Measurements from ENCODE around the gene PRRG2.

Gene PRRG2

DNA sequence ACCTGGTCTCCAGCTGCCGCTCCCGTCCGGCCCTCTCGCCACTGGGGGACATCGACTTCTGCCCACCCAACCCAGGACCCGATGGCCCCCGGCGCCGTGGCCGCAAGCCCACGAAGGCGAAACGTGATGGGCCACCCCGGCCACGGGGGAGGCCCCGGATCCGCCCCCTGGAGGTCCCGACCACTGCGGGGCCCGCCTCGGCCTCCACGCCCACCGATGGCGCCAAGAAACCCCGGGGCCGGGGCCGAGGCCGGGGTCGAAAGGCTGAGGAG lies 16.5 kb downstream of the PRRG2 start:
- no peak overlapping the region for H3K4me3 ChIP-seq (ENCODE audit: low read depth, low read length)
- DNase-seq, result no peak
- no peak overlapping the region for H3K27ac ChIP-seq
- in situ Hi-C loops (cut with HindIII; ENCODE audit: low pct_ligation_motif_present, low sequenced_read_pairs), result no loop called here
- H3K27me3 ChIP-seq (replicated peaks), result no peaks in the 10 kb centered on the region
- TF ChIP-seq, protein P1, sequence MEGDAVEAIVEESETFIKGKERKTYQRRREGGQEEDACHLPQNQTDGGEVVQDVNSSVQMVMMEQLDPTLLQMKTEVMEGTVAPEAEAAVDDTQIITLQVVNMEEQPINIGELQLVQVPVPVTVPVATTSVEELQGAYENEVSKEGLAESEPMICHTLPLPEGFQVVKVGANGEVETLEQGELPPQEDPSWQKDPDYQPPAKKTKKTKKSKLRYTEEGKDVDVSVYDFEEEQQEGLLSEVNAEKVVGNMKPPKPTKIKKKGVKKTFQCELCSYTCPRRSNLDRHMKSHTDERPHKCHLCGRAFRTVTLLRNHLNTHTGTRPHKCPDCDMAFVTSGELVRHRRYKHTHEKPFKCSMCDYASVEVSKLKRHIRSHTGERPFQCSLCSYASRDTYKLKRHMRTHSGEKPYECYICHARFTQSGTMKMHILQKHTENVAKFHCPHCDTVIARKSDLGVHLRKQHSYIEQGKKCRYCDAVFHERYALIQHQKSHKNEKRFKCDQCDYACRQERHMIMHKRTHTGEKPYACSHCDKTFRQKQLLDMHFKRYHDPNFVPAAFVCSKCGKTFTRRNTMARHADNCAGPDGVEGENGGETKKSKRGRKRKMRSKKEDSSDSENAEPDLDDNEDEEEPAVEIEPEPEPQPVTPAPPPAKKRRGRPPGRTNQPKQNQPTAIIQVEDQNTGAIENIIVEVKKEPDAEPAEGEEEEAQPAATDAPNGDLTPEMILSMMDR (IDR thresholded peaks at IDR 0.05; ENCODE audit: low read depth, low read length, missing control alignments), result no peak
- peaks cover 76% of the 10 kb centered on the region for H3K36me3 ChIP-seq (replicated peaks)

DNA sequence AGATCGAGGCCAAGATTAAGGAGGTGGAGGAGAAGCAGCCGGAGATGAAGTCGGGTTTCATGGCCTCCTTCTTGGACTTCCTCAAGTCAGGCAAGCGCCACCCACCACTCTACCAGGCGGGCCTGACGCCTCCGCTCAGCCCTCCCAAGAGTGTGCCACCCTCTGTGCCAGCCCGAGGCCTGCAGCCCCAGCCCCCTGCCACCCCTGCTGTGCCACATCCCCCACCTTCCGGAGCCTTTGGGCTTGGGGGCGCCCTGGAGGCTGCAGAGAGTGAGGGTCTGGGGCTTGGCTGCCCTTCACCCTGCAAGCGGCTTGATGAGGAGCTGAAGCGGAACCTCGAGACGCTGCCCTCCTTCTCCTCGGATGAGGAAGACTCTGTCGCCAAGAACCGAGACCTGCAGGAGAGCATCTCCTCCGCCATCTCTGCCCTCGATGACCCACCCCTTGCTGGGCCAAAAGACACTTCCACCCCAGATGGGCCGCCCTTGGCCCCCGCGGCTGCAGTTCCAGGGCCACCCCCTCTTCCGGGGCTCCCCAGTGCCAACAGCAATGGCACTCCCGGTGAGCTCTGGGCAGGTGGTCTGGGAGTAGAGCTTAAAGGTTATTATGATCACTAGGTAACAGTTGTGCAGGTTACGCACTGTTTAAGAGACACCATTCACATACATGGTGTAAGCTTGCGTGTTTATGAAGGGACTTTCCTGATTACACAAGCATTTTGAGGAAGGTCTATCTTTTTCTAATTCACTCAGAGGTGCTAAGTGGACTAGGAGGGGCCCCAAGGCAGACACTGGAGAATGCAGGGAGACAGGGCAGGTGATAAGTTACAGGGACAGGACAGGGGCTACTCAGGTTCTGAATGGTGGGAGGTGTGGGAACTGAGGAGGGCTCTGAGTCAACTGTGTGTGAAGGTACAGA lies 18.5 kb downstream of the PRRG2 start:
- H3K36me3 ChIP-seq (replicated peaks), result peaks cover 81% of the 10 kb centered on the region
- H3K27ac ChIP-seq, result no peak overlapping the region
- DNase-seq, result no peak
- no peak overlapping the region for H3K4me3 ChIP-seq (ENCODE audit: low read depth, low read length)
- TF ChIP-seq, protein P1 (IDR thresholded peaks at IDR 0.05; ENCODE audit: low read depth, low read length, missing control alignments), result no peak
- in situ Hi-C loops (cut with HindIII; ENCODE audit: low pct_ligation_motif_present, low sequenced_read_pairs), result no loop called here
- H3K27me3 ChIP-seq (replicated peaks), result no peaks in the 10 kb centered on the region

DNA sequence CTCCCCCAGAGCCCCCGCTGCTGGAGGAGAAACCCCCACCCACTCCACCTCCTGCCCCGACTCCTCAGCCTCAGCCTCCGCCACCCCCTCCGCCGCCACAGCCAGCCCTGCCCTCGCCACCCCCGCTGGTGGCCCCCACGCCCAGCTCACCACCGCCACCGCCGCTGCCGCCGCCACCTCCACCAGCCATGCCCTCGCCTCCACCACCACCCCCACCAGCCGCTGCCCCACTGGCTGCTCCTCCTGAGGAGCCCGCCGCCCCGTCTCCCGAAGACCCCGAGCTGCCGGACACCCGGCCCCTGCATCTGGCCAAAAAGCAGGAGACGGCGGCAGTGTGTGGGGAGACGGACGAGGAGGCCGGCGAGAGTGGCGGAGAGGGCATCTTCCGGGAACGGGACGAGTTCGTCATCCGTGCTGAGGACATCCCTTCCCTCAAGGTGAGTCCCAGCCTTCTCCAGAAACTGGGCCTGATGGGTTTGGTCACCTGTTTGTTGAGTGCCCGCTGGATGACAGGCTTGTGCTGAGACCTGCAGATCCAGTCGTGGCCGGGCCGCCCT lies 20.4 kb downstream of the PRRG2 start:
- TF ChIP-seq, protein P1 (IDR thresholded peaks at IDR 0.05; ENCODE audit: low read depth, low read length, missing control alignments), result no peak
- peaks cover 77% of the 10 kb centered on the region for H3K36me3 ChIP-seq (replicated peaks)
- in situ Hi-C loops (cut with HindIII; ENCODE audit: low pct_ligation_motif_present, low sequenced_read_pairs), result no loop called here
- DNase-seq, result no peak
- no peak overlapping the region for H3K4me3 ChIP-seq (ENCODE audit: low read depth, low read length)
- no peaks in the 10 kb centered on the region for H3K27me3 ChIP-seq (replicated peaks)
- no peak overlapping the region for H3K27ac ChIP-seq

DNA sequence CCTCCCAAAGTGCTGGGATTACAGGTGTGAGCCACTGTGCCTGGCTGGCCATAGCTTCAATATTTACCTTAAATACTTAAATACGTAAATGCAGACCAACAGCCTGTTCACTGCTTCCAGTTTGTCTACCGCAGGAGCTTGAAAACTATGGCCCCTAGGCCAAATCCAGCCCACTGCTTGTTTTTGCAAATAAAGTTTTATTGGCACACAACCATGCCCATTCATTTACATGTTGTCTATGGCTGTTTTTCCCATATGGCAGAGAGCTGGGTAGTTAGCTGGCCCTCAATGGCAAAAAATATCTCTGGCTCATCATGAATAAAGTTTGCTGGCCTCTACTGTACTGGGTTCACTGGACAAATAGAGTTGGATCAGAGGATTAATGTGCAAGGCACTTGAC lies 21.7 kb downstream of the PRRG2 start:
- TF ChIP-seq, protein P1 (IDR thresholded peaks at IDR 0.05; ENCODE audit: low read depth, low read length, missing control alignments), result no peak
- Histone ChIP-seq H3K36me3 (replicated peaks) (peaks cover 71% of the 10 kb centered on the region), H3K27me3 (replicated peaks) (no peaks in the 10 kb centered on the region), H3K4me3 (ENCODE audit: low read depth, low read length) (no peak overlapping the region), H3K27ac (no peak overlapping the region)
- in situ Hi-C loops (cut with HindIII; ENCODE audit: low pct_ligation_motif_present, low sequenced_read_pairs), result no loop called here
- DNase-seq, result no peak

DNA sequence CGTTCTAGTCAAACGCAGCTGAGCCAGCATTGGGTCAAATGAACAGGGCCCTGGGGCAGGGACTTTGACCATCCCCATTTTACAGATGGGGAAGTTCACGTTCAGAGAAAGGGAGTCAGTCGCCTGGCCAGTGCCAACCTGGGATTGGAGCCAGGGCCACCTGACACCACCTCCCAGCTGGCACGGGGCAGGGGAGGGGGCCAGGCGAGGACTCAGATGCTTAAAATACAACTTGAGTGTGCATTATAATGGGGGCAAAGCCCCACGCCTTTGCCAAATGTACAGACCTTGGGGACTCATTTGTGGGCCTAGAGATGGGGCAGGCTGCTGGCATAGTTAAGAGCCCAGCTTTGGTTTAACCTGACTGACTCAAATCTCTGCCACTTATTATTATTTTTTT lies 24.5 kb downstream of the PRRG2 start:
- H3K27ac ChIP-seq, result no peak overlapping the region
- in situ Hi-C loops (cut with HindIII; ENCODE audit: low pct_ligation_motif_present, low sequenced_read_pairs), result no loop called here

More for the DNA sequence above, 24.5 kb downstream of the PRRG2 start:
- TF ChIP-seq, protein P1 (IDR thresholded peaks at IDR 0.05; ENCODE audit: low read depth, low read length, missing control alignments), result no peak
- no peak for DNase-seq
- Histone ChIP-seq H3K27me3 (replicated peaks) (no peaks in the 10 kb centered on the region), H3K36me3 (replicated peaks) (peaks cover 65% of the 10 kb centered on the region), H3K4me3 (ENCODE audit: low read depth, low read length) (no peak overlapping the region)
